ENCODE measurements around the gene DTWD2.
"Not testable (repeated sequence)": the region's sequence is repeated elsewhere in the genome, so short reads cannot be mapped to it uniquely, and the experiment has no call there.

Gene DTWD2

GRCh38 chr5:118950354-118950753, 38.0 kb downstream of the DTWD2 start:
- DNase-seq (ENCODE audit: low spot score) = not testable (repeated sequence)

GRCh38 chr5:118946138-118946800, 42.1 kb downstream of the DTWD2 start:
- no peak for DNase-seq (ENCODE audit: low spot score)

GRCh38 chr5:118937393-118938061, 50.8 kb downstream of the DTWD2 start:
- DNase-seq (ENCODE audit: low spot score) = no peak

GRCh38 chr5:118933703-118934102, 54.6 kb downstream of the DTWD2 start:
- no peak for DNase-seq (ENCODE audit: low spot score)

- no peak for DNase-seq (ENCODE audit: low spot score)
Measured at GRCh38 chr5:118931564-118931963, 56.8 kb downstream of the DTWD2 start.

- no peak for DNase-seq (ENCODE audit: low spot score)
Measured at GRCh38 chr5:118924006-118924389, 64.3 kb downstream of the DTWD2 start.

- DNase-seq (ENCODE audit: low spot score) = no peak
Measured at GRCh38 chr5:118923295-118924005, 64.9 kb downstream of the DTWD2 start.

- DNase-seq (ENCODE audit: low spot score) = no peak
Measured at GRCh38 chr5:118921866-118922265, 66.5 kb downstream of the DTWD2 start.

GRCh38 chr5:118919016-118919415, 69.3 kb downstream of the DTWD2 start:
- DNase-seq (ENCODE audit: low spot score) = no peak

GRCh38 chr5:118918232-118918631, 70.1 kb downstream of the DTWD2 start:
- DNase-seq (ENCODE audit: low spot score) = no peak

- DNase-seq (ENCODE audit: low spot score) = not testable (repeated sequence)
Measured at GRCh38 chr5:118907536-118907935, 80.8 kb downstream of the DTWD2 start.

- DNase-seq (ENCODE audit: low spot score) = no peak
Measured at GRCh38 chr5:118906947-118907346, 81.4 kb downstream of the DTWD2 start.

- no peak for DNase-seq (ENCODE audit: low spot score)
Measured at GRCh38 chr5:118905196-118905595, 83.2 kb downstream of the DTWD2 start.

GRCh38 chr5:118902656-118903438, 85.5 kb downstream of the DTWD2 start:
- no peak for DNase-seq (ENCODE audit: low spot score)

- DNase-seq (ENCODE audit: low spot score) = no peak
Measured at GRCh38 chr5:118894709-118895108, 93.6 kb downstream of the DTWD2 start.

- DNase-seq (ENCODE audit: low spot score) = no peak
Measured at GRCh38 chr5:118891252-118891651, 97.1 kb downstream of the DTWD2 start.

GRCh38 chr5:118889165-118889564, 99.2 kb downstream of the DTWD2 start:
- DNase-seq (ENCODE audit: low spot score) = no peak

GRCh38 chr5:118888556-118888955, 99.8 kb downstream of the DTWD2 start:
- DNase-seq (ENCODE audit: low spot score) = no peak

GRCh38 chr5:118883362-118883761, 105.0 kb downstream of the DTWD2 start:
- no peak for DNase-seq (ENCODE audit: low spot score)

- no peak for DNase-seq (ENCODE audit: low spot score)
Measured at GRCh38 chr5:118882666-118883065, 105.7 kb downstream of the DTWD2 start.

GRCh38 chr5:118876852-118877251, 111.5 kb downstream of the DTWD2 start:
- DNase-seq (ENCODE audit: low spot score) = not testable (repeated sequence)

- DNase-seq (ENCODE audit: low spot score) = no peak
Measured at GRCh38 chr5:118875131-118875530, 113.2 kb downstream of the DTWD2 start.

All from AG20443 (cell line).